LNCAP (cell line): Measurements from ENCODE around the gene ARHGEF19.

Source experiments
- TF ChIP-seq, protein P1 (sequence below): fragments of 450-650 bp; IDR thresholded peaks from 2 replicates; pipeline ENCODE4 v1.5.1; 2017; ENCODE audit warnings: mild to moderate bottlenecking

The ARHGEF19 gene

DNA sequence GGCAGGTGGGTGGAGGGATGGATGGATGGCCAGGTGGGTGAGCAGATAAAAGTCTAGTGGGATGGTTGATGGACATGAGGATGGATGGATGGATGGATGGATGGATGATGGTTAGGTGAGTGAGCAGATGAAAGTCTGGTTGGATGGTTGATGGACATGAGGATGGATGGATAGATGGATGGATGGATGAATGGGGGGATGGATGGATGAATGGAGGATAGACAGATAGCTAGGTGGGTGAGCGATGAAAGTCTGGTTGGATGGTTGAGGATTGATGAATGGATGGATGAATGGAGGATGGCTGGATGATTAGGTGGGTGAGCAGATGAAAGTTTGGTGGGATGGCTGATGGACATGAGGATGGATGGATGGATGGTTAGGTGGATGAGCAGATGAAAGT is 9.0 kb upstream of the ARHGEF19 start:
- TF ChIP-seq, protein P1, sequence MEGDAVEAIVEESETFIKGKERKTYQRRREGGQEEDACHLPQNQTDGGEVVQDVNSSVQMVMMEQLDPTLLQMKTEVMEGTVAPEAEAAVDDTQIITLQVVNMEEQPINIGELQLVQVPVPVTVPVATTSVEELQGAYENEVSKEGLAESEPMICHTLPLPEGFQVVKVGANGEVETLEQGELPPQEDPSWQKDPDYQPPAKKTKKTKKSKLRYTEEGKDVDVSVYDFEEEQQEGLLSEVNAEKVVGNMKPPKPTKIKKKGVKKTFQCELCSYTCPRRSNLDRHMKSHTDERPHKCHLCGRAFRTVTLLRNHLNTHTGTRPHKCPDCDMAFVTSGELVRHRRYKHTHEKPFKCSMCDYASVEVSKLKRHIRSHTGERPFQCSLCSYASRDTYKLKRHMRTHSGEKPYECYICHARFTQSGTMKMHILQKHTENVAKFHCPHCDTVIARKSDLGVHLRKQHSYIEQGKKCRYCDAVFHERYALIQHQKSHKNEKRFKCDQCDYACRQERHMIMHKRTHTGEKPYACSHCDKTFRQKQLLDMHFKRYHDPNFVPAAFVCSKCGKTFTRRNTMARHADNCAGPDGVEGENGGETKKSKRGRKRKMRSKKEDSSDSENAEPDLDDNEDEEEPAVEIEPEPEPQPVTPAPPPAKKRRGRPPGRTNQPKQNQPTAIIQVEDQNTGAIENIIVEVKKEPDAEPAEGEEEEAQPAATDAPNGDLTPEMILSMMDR: no peak

DNA sequence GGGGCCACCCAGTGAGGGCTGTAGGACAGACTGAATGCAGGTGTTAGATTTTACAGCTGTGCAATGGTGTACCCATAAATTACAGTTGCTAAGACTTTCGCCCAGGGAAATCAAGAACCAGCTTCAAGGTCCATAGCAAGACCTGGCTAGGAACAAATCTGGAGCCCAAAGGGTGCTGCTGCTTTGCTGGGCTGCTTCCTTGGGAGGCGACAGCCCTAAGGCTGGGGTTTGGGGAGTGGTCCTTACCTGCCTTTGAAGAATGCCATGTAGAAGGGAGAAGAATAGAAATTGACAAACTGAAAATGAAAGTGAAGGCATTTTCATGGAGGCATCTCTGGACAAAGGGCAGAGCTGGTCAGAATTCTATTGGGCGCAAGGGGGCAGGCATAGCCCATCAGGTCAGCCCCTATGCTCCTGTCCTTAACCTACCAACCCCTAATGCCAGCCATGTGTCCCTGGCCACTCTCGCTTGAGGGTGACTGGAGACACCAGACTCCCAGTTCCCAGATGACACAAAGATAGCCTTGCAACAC is 7.6 kb upstream of the ARHGEF19 start:
- TF ChIP-seq, protein P1: no peak

GRCh38 chr1:16218674-16219071 is 6.2 kb upstream of the ARHGEF19 start:
- TF ChIP-seq, protein P1: no peak

- TF ChIP-seq, protein P1: no peak
Observed at GRCh38 chr1:16218014-16218673, 5.7 kb upstream of the ARHGEF19 start.

DNA sequence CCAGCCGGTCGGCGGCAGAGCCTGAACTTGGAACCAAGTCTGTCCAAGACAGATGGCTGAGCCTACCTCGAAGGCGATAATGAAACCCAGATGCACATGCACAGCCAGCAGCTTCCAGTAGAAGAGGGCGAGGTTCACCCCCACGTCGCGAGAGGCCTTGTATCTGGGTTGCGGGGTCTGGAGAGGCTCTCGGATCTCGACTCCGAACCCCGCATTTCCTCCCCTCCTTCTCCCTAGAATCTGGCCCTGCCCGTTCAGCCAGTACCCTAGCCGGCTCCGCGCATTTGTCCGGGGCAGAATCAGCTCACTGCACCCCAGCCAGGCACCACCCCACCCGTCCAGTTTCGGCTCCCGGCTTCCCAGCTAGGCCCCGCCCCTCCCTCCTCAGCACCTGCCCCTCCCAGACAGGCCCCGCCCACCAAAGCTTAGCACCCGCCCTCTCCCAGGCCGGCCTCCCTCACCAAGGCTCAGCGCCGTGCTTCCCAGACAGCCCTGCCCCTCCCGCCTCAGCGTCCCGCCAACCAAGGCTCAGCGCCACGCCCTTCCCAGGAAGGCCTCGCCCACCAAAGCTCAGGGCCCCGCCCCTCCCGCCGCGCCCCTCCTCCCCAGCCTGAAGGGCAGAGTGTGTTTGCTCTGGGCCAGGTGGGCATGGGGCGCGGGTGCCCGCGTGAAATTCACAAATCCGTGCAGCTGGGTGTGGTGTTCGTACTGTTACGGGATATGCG is 4.8 kb upstream of the ARHGEF19 start:
- TF ChIP-seq, protein P1: no peak

DNA sequence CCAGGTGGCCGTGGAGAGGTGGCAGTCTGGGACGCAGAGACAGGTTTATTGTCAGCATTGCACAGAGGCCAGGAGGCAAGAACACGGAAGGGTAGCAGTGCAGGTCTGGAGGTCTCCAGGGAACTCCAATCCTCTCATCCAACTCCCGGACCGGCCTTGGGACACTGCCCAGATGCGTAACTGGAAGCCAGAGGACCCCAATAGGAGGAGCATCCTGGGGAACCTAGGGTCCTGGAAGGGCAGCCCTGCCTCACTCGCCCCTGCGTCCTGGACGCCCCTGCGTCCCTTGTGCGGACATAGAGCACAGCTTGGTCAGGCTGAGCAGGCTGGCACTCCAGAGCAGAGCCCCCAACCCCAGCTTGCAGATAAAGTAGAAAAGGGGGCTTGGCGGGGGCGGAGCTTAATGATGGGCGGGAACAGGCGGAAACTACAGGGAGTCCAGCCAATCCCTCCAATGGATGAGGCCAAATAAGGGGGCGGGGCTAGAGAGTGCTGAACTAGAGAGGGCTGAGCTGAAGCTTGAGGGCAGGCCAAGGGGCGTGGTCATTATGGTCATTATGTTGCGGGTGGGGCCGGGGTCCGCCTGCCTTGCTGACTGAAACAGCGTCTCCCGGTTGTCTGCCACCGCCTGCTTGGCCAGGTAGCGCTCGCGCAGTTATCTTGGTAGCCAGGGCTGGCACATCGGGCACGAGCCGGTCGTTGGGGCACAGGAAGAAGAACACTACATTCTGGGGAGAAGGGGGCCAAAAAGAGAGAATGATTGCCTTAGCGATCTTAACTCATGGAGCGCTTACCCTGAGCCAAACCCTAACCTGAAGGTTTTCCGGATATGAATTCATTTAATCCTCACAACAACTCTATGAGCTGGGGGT is 3.7 kb upstream of the ARHGEF19 start:
- TF ChIP-seq, protein P1: no peak

GRCh38 chr1:16213013-16213412 is 561 bp upstream of the ARHGEF19 start:
- TF ChIP-seq, protein P1: no peak
